SU-DHL-6 (cell line): ENCODE data around the gene GJD3.

Source experiments
- EZH2phosphoT487 ChIP-seq: fragments of 200-600 bp; sonication (generic), shearing (Covaris generic); conservative IDR thresholded peaks from 2 replicates; pipeline ENCODE4 v1.6.1; 2018; ENCODE audit warnings: mild to moderate bottlenecking, antibody characterized with exemption, low read length, moderate library complexity, mixed read lengths
- TF ChIP-seq, protein P1 (sequence below): fragments of 200-600 bp; sonication (generic); IDR thresholded peaks from one replicate; pipeline ENCODE4 v1.5.1; 2017; ENCODE audit warnings: antibody characterized with exemption, mild to moderate bottlenecking, low read length, moderate library complexity; ENCODE audit not compliant: insufficient read depth, poor library complexity, severe bottlenecking

DNA sequence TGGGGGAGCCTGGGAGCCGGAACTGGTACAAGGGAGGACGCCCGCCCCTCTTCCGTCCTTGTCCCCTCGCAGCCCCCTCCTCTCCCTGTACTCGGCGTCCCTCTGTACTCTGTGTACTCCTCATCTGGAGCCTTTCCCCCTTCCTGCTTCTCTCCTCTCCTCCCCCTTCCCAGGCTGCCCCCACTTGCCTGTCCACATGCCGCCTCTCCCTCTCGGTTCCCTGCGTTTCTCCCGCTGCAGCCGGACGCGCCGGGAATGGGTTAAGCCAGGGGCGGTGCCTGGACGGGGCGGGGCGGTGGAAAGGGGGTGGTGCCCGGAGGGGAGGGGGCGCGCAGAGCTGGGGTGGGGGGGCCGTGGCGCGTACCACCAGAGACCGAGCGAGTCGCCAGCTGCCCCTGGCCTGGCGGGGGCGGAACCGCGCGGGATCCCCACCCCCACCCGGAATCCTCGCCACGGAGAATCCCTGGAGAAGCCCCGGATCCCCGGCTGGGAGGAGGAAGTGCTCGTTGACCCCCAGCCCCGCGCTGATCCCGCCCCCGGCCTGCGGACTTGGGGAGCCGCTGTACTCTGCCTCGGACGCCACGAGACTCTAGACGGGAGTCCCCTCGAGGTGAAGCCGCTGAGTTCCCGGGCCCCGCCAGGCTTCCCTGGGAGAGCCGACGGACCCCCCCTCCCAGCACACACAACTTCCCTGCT is 22.6 kb downstream of the GJD3 start:
- TF ChIP-seq, protein P1, sequence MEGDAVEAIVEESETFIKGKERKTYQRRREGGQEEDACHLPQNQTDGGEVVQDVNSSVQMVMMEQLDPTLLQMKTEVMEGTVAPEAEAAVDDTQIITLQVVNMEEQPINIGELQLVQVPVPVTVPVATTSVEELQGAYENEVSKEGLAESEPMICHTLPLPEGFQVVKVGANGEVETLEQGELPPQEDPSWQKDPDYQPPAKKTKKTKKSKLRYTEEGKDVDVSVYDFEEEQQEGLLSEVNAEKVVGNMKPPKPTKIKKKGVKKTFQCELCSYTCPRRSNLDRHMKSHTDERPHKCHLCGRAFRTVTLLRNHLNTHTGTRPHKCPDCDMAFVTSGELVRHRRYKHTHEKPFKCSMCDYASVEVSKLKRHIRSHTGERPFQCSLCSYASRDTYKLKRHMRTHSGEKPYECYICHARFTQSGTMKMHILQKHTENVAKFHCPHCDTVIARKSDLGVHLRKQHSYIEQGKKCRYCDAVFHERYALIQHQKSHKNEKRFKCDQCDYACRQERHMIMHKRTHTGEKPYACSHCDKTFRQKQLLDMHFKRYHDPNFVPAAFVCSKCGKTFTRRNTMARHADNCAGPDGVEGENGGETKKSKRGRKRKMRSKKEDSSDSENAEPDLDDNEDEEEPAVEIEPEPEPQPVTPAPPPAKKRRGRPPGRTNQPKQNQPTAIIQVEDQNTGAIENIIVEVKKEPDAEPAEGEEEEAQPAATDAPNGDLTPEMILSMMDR, result no peak
- TF ChIP-seq EZH2phosphoT487, result no peak
